ENCODE measurements around the gene FARP1.

Gene FARP1

GRCh38 chr13:98142380-98143156 is at the start of gene FARP1:
FARP1 (plus strand) TSS chr13:98143094; CDS start chr13:98213243, 70,149 bp downstream.
- no peak for FAIRE-seq

GRCh38 chr13:98094678-98095266 is 48.1 kb upstream of the FARP1 start:
- no peak for FAIRE-seq

- no peak for FAIRE-seq
Measured at GRCh38 chr13:98096059-98096458, 46.8 kb upstream of the FARP1 start.

DNA sequence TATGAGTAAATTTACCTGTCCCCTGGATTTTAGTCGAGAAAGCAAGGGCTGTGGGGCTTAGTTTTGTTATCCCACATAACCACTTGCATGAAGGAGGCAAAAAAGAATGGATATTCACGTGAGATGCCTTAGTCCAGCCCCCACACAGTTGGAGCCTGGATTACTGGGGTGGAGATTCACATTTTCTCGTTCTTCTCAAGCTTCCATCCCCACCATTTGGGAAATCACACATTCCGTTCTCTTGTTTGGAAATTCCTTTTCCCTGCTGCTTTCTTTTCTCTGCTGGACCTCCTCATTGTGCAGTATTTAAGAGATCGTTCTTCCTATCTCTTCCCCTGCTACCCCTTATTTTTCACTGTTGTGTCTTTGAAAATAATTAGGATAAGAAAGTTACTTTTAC is 45.1 kb upstream of the FARP1 start:
- FAIRE-seq: no peak

- FAIRE-seq: no peak
Measured at GRCh38 chr13:98098516-98098915, 44.4 kb upstream of the FARP1 start.

GRCh38 chr13:98099627-98100026 is 43.3 kb upstream of the FARP1 start:
- FAIRE-seq: no peak

- no peak for FAIRE-seq
Measured at GRCh38 chr13:98100481-98100880, 42.4 kb upstream of the FARP1 start.

DNA sequence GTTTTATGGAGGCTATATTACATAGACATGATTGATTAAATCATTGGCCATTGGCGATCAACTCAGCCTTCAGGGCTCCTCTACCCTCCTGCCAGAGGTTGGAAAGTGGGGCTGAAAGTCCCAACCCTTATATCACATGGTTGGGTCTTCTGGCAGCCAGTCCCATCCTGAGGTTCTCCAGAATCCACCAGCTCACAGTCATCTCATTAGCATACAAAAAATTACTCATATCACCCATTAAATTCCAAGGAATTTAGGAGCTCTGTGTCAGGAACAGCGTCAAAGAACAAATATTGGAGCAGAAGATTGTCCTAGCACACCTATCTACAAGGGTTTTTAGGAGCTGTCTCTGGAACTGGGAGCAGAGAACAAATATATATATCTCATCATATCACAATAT is 39.4 kb upstream of the FARP1 start:
- FAIRE-seq: no peak

DNA sequence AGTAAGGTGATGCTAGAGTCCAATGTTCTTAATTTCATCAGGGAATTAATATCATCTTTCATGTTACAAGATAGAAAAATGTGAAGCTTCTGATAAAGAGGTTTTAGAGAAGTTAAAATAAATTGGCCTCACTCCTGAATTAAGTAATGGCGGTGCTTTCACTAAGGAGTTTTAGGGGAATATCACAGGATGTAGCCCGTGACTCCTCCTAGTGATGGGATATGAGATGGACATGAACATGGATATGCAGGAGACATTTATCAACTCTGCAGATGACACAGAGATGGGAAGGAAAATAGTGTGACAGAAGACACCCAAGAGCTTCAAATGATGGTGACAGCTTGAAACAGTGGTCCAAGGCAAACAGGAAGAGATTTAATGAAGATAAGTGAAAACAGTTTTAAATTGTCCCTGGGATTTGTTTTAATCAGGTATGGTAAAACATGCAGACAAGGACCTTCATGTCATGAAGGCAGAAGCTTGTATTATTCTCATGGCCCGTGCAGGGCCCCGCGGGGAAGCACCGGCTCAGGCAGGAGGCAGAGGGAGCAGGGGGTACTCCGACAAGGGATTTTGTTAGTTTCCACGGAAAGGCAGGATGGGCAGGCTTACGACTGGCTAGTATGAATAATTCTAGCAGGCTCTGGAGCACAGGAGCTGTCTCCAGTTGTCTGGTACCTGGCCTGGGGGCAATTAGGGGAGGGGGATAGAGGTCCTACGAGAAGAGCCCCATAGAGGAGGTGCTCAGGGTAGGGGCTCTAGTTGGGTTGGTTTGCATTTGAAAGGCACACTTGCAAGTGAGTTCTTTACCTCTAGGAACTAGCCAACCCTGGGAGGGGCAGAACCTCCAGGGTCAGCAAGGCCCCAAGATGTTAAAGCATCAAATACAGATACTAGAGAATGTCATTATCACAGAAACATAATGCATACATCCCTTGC is 38.7 kb upstream of the FARP1 start:
- no peak for FAIRE-seq

- no peak for FAIRE-seq
Measured at GRCh38 chr13:98105929-98106336, 37.0 kb upstream of the FARP1 start.

DNA sequence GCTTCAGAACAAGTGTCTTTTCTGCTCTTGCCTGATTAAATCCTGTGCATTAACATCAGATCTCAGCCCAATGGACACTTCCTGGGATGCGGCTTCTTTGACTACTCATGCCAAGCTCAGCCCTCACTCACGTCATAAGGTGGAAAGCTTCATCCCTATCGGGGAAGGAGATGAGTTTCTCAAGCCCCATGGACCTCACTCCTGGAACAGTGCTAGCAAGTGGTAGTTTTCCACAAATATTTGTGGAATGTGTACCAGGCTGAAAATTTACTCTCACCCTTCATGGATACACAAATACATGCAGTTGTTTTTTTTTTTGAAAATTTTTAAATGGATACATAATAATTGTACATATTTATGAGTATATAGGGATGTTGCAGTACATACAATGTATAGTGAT is 34.6 kb upstream of the FARP1 start:
- FAIRE-seq: no peak

GRCh38 chr13:98109226-98109853 is 33.6 kb upstream of the FARP1 start:
- FAIRE-seq: no peak

GRCh38 chr13:98110749-98111148 is 32.1 kb upstream of the FARP1 start:
- no peak for FAIRE-seq

- FAIRE-seq: no peak
Measured at GRCh38 chr13:98111168-98112098, 31.5 kb upstream of the FARP1 start.

DNA sequence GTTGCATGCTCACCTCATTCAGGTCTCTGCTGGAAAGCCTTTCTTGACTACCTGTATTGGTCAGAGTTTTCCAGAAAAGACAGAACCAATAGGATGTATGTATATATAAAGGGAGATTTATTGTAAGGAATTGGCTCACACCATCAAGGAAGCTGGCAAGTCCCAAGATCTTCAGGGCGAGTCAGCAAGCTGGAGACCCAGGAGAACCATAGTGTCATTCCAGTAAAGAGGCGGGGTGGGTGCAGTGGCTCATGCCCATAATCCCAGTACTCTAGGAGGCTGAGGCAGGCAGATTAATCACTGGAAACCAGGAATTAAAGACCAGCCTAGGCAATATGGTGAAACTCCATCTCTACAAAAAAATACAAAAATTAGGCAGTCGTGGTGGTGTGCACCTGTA is 30.4 kb upstream of the FARP1 start:
- FAIRE-seq: no peak

GRCh38 chr13:98118865-98119264 is 24.0 kb upstream of the FARP1 start:
- FAIRE-seq: no peak

- no peak for FAIRE-seq
Measured at GRCh38 chr13:98123176-98123575, 19.7 kb upstream of the FARP1 start.

GRCh38 chr13:98129059-98129746 is 13.7 kb upstream of the FARP1 start:
- no peak for FAIRE-seq

GRCh38 chr13:98133946-98134345 is 8.9 kb upstream of the FARP1 start:
- no peak for FAIRE-seq

GRCh38 chr13:98134901-98135300 is 8.0 kb upstream of the FARP1 start:
- no peak for FAIRE-seq

- FAIRE-seq: no peak
Measured at GRCh38 chr13:98141091-98141490, 1.8 kb upstream of the FARP1 start.

Measured in islet of Langerhans (tissue), 1 donor.